NCI-H2107 treated with DMSO at 0.1 percent for 48 hours (cell line): ENCODE results near the gene XCL2.

Experiments used
- DNase-seq: peaks from one replicate; lab custom pipeline; 2025; ENCODE audit not compliant: unreplicated experiment; lab: John Stamatoyannopoulos, UW

XCL2 gene

GRCh38 chr1:168518201-168518689 is 25.6 kb downstream of the XCL2 start:
- no peak for DNase-seq

DNA sequence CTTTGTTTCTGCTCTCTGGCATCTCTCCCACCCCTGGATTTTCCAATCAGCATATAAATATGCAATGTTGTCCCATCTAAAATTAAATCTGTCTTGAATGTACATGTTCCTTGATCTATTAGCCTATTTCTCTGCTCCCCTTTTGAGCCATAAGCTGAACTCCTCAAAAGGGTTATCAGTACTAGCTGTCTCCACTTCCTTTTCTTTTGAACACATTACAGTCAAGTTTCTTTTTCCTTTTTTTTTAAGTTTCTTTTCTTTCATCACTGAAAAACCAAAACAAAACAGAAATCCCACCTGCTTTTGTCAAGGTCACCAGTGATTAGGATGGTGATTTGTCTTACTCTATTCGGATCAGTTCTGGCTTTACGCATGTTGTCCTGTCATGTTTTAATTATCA is 29.3 kb downstream of the XCL2 start:
- DNase-seq, result no peak

DNA sequence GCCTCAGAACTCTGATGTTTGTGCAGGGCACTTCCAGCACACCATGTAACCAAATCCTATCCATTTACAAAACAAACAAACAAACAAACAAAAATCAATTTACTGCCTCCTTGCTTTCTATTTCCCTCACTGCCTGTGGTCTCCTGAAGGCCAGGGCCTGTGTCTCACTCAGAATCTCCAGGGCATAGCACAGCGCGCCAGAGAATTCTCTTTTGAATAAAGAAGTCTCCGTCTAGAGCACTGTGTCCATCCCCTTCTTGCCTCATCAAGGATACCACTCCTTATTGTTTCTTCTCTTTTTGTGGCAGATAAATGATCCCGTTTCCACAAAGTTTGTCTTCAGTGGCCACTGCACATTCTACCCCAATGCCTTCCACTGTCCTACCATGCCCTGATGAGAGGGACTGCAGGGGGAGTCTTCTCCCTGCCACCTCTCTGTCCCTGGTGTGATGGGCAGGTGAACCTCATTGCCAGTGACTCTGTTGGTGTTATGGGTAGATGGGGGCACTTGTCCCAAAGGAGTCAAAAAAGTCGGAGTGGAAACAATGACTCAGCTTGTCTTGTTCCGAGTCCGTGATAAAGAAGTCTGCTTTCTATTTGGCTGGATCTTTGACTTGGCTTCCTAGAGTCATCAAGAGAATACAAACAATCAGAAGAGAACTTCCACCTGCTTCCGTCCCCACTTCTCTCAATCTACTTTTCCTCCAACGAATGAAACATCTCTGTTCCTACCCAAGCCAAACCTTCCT is 30.0 kb downstream of the XCL2 start:
- DNase-seq, result no peak

- DNase-seq, result no peak
These were observed 30.8 kb downstream of the XCL2 start for GRCh38 chr1:168512864-168513595.

GRCh38 chr1:168509875-168510791 is 33.7 kb downstream of the XCL2 start:
- no peak for DNase-seq

DNA sequence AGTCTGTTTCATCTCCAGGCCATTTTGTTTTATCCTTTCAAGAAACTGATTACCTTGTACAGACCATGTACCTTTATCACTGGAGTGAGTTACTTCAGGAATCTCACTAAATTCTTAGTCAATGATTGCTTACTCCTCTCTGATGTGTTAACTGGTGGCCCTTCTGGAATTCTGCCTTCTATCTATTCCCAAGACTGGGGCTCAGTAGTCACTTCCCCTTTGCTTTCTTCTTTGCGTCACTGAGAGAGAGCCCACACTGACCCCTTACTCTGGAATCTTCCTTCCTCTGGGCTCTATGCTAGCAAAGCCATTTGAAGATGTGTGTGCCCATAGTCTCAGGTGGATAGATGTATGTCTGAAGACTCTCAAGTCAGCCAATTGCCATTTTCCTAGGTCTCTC is 34.6 kb downstream of the XCL2 start:
- no peak for DNase-seq

DNA sequence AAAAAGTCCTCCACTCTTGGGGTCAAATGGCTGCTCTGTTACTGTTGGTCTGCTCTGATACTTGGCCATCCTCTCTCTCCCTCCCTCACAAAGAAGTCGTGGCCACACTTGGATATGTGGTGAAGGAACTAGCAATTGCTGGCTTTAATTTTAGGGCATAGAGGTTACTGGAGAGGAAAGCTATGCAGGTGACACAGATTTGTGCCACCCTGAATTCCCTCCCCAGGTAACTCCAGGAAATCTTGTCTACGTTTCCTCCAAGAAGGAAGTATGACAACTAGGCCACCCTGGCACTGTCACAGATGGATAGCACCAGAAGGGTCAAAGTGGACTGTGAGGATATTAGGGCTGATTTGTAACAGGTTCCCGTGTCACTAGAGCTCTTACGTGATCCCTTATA is 36.0 kb downstream of the XCL2 start:
- no peak for DNase-seq

DNA sequence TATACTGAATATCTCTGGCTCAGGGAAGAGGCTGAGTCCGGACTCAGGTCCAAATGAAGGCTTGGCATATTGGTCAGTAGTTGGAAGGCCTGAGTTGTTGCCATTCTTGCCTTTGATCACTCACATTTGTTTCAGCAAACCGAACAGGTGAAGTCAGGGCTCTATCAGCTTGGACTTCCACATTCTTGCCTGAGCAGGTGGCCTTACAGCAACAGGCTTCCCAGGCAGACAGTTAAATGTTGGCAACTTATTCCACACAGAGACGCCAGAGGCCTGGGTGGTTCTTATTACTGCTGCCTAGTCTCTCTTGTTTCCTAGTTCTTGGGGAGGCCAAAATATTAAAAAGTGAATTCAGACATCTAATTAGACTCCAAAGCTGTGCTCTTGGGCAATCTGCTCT is 36.6 kb downstream of the XCL2 start:
- DNase-seq, result no peak

DNA sequence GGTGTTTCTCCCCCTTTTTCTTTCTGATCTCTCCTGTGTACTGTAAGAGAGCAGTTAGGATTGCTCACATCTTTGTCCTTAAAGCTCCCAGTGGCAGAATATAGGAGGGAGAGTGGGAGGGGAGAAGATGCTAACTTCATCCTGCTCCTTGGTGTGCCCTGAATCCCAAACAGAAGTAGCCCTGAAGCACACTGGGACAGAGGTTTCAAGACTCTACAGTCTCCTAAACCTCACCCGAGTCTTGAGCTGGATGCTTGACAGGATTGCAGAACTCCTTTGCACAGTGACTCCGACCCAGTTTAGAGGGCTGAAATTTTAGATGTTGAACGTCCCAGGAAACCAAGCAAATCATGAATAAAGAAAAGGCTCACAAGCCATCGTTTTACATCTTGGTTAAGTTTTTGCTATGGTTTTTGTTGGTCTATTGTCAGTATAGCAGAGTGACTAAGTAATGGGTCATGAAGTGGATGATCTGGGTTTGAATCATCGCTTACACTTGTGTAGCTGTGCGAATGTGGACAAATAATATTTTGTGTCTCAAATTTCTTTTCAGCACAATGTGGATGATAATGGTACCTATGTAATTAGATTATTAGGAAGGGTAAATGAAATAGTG is 37.5 kb downstream of the XCL2 start:
- DNase-seq, result no peak

- no peak for DNase-seq
These were observed 38.8 kb downstream of the XCL2 start for GRCh38 chr1:168505006-168505405.

- no peak for DNase-seq
These were observed 39.5 kb downstream of the XCL2 start for GRCh38 chr1:168504064-168504837.

- DNase-seq, result no peak
These were observed 44.1 kb downstream of the XCL2 start for GRCh38 chr1:168499688-168500049.

DNA sequence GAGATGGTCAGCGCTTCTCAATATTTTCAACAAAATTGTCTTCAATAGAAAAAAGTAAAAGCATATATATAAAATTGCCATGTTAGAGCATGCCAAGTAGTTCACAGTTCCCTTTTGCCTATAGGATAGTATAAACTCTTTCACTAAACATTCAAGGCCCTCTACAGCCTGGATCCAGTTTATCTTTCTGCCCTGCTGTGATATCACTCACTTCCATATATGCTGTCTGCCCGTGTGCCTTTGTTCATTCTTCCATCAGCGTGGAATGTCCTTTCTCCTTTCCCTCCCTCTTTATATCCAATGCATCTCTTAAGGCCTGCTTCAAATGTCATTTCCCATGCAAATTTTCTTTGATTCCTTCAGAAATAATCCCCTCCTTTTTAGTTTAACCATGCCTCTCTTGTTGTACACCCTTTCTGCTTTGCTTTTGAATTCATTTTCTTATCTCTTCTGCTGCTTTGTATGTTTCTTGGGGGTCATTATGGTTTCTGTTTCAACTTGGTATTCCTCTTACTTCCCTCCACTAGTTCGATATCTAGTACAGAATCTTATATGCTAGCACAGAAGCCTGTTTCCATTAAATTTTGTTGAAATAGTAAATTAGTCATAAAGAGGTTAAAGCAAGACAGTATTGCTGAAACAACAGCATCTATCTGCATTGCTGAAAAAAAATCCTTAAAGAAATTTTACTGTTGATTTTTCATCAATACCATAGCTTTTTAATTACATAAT is 44.7 kb downstream of the XCL2 start:
- no peak for DNase-seq

- peak; percentile 79 for DNase-seq
These were observed 45.6 kb downstream of the XCL2 start for GRCh38 chr1:168498159-168498631.

- no peak for DNase-seq
These were observed 46.3 kb downstream of the XCL2 start for GRCh38 chr1:168497376-168497950.

GRCh38 chr1:168491527-168492164 is 52.2 kb downstream of the XCL2 start:
- DNase-seq, result no peak
